ENCODE measurements around the gene CSF2. TPM values are rescaled to one million over a fixed set of nuclear protein-coding genes. Genes with fewer than 3 reads are reported as not detected.

CSF2 gene
- total and polyA plus RNA-seq, 2 of the 13 experiments (the other 11 are each of a cell fraction or from before 2014, with no cell fraction given) = not detected

GRCh38 chr5:132027027-132027426 lies 46.6 kb upstream of the CSF2 start:
- no peak for ATAC-seq
- Histone ChIP-seq H2AFZ (ENCODE audit: low read length) (no peak overlapping the region), H3K4me1 (ENCODE audit: insufficient read depth, low read length) (no peaks in the 10 kb centered on the region), H3K4me2 (ENCODE audit: low read depth, low read length) (no peak overlapping the region), H4K20me1 (ENCODE audit: insufficient read depth, low read length) (no peaks in the 10 kb centered on the region), H3K27ac (ENCODE audit: extremely low read length, insufficient read depth, low read length) (no peak overlapping the region), H3K4me3 (replicated peaks in 1 of 3; ENCODE audit: insufficient read depth in 1 of 3, low read depth in 2 of 3, low read length in 3 of 3) (no peak overlapping the region), H3K36me3 (replicated peaks in 1 of 2; ENCODE audit: control insufficient read depth in 1 of 2, insufficient read depth in 2 of 2, low read length in 2 of 2) (no peaks in the 10 kb centered on the region), H3K79me2 (ENCODE audit: insufficient read depth, low read length) (no peaks in the 10 kb centered on the region), H3K9me3 (ENCODE audit: low read length) (no peaks in the 10 kb centered on the region), H3K9ac (ENCODE audit: insufficient read depth, low read depth, low read length) (no peak overlapping the region), H3K27me3 (ENCODE audit: control insufficient read depth in 1 of 2, insufficient read depth in 2 of 2, low read length in 2 of 2) (peaks cover 0 to 6% of the 10 kb centered on the region in 2 experiments; a peak in 3 of 5 replicates)
- WGBS (ENCODE audit: low lambda C conversion rate) = no CpG with 5 or more reads among the region's 2 CpGs
- intact Hi-C loops (cut with micrococcal nuclease; ENCODE audit: unreplicated experiment) (no loop called here), in situ Hi-C loops (cut with HindIII; ENCODE audit: extremely low pct_ligation_motif_present, low pct_unique_long_range_greater_than_20kb) (no loop called here)
- no peak for DNase-seq (ENCODE audit: low spot score)
- FAIRE-seq = no peak
- no TSS peak for BruUV-seq (replicated peaks)
- CTCF ChIA-PET (ENCODE audit: low intra/inter-chr PET ratio, low total read pairs) = no interaction called here
- TF ChIP-seq ZNF547 (CRISPR knock-in tag; IDR thresholded peaks at IDR 0.05) = no peak
- no peak for TF ChIP-seq MED13 (CRISPR knock-in tag; IDR thresholded peaks at IDR 0.05)
- TF ChIP-seq SMARCC2 (IDR thresholded peaks at IDR 0.05) = no peak
- no peak for TF ChIP-seq ATAD3A (CRISPR knock-in tag; IDR thresholded peaks at IDR 0.05)
- no peak for TF ChIP-seq ZBTB21 (CRISPR knock-in tag; IDR thresholded peaks at IDR 0.05)
- POLR2A ChIA-PET = no interaction called here

GRCh38 chr5:132029609-132030330 lies 43.8 kb upstream of the CSF2 start:
- CTCF ChIA-PET (ENCODE audit: low intra/inter-chr PET ratio, low total read pairs) = no interaction called here
- Histone ChIP-seq H3K36me3 (replicated peaks in 1 of 2; ENCODE audit: control insufficient read depth in 1 of 2, insufficient read depth in 2 of 2, low read length in 2 of 2) (no peaks in the 10 kb centered on the region), H3K27me3 (ENCODE audit: control insufficient read depth in 1 of 2, insufficient read depth in 2 of 2, low read length in 2 of 2) (peaks cover 0 to 1% of the 10 kb centered on the region in 2 experiments; a peak in 2 of 5 replicates), H3K9me3 (ENCODE audit: low read length) (no peaks in the 10 kb centered on the region), H3K4me3 (replicated peaks in 1 of 3; ENCODE audit: insufficient read depth in 1 of 3, low read depth in 2 of 3, low read length in 3 of 3) (no peak overlapping the region), H3K9ac (ENCODE audit: insufficient read depth, low read depth, low read length) (no peak overlapping the region), H3K4me2 (ENCODE audit: low read depth, low read length) (no peak overlapping the region), H3K4me1 (ENCODE audit: insufficient read depth, low read length) (no peaks in the 10 kb centered on the region), H3K79me2 (ENCODE audit: insufficient read depth, low read length) (no peaks in the 10 kb centered on the region), H4K20me1 (ENCODE audit: insufficient read depth, low read length) (no peaks in the 10 kb centered on the region), H2AFZ (ENCODE audit: low read length) (no peak overlapping the region), H3K27ac (ENCODE audit: extremely low read length, insufficient read depth, low read length) (no peak overlapping the region)
- POLR2A ChIA-PET = no interaction called here
- in situ Hi-C loops (cut with HindIII; ENCODE audit: extremely low pct_ligation_motif_present, low pct_unique_long_range_greater_than_20kb) (no loop called here), intact Hi-C loops (cut with micrococcal nuclease; ENCODE audit: unreplicated experiment) (no loop called here)
- DNase-seq (ENCODE audit: low spot score) = no peak
- BruUV-seq (replicated peaks) = no TSS peak
- under 1% methylated on average over 4 of the region's 4 CpGs for WGBS (ENCODE audit: low lambda C conversion rate)
- FAIRE-seq = no peak
- no peak for ATAC-seq
- TF ChIP-seq ZNF609 (CRISPR knock-in tag; IDR thresholded peaks at IDR 0.05; ENCODE audit: borderline replicate concordance) = no peak
- TF ChIP-seq CBX2 (IDR thresholded peaks at IDR 0.05; ENCODE audit: low read depth, low read length) = no peak
- no peak for TF ChIP-seq CBX2 (CRISPR knock-in tag; IDR thresholded peaks at IDR 0.05; ENCODE audit: low read depth)
- TF ChIP-seq LRRFIP1 (CRISPR knock-in tag; conservative IDR thresholded peaks at IDR 0.05) = no peak
- no peak for TF ChIP-seq RAD51 (IDR thresholded peaks at IDR 0.05; ENCODE audit: borderline replicate concordance)
